NCI-H1092 treated with DMSO at 0.1 percent for 48 hours (cell line): Measurements from ENCODE around the gene B4GALT5.
A peak's percentile ranks its signal among the peaks of the same experiment; 100 is the strongest.
"Not testable (repeated sequence)": the region's sequence is repeated elsewhere in the genome, so short reads cannot be mapped to it uniquely, and the experiment has no call there.

Experiments
- DNase-seq: peaks from one replicate; lab custom pipeline; 2025; lab: John Stamatoyannopoulos, UW

B4GALT5 gene

GRCh38 chr20:49729780-49730179 lies 16.1 kb upstream of the B4GALT5 start:
- DNase-seq, result no peak

GRCh38 chr20:49727894-49728885 lies 14.5 kb upstream of the B4GALT5 start:
- no peak for DNase-seq

- no peak for DNase-seq
Measured at GRCh38 chr20:49727478-49727877, 13.8 kb upstream of the B4GALT5 start.

GRCh38 chr20:49725694-49726093 lies 12.0 kb upstream of the B4GALT5 start:
- no peak for DNase-seq

- DNase-seq, result not testable (repeated sequence)
Measured at GRCh38 chr20:49725224-49725606, 11.5 kb upstream of the B4GALT5 start.

- DNase-seq, result no peak
Measured at GRCh38 chr20:49724408-49725223, 10.9 kb upstream of the B4GALT5 start.

- DNase-seq, result not testable (repeated sequence)
Measured at GRCh38 chr20:49723758-49724157, 10.1 kb upstream of the B4GALT5 start.

- DNase-seq, result not testable (repeated sequence)
Measured at GRCh38 chr20:49721326-49721725, 7.6 kb upstream of the B4GALT5 start.

GRCh38 chr20:49715466-49715865 lies 1.8 kb upstream of the B4GALT5 start:
- DNase-seq, result no peak

- DNase-seq, result peak; percentile 70
Measured at GRCh38 chr20:49712996-49713752, 504 bp downstream of the B4GALT5 start.

- no peak for DNase-seq
Measured at GRCh38 chr20:49712646-49712995, 1.1 kb downstream of the B4GALT5 start.

- no peak for DNase-seq
Measured at GRCh38 chr20:49712118-49712517, 1.6 kb downstream of the B4GALT5 start.

- no peak for DNase-seq
Measured at GRCh38 chr20:49711667-49711987, 2.1 kb downstream of the B4GALT5 start.

GRCh38 chr20:49710971-49711666 lies 2.6 kb downstream of the B4GALT5 start:
- no peak for DNase-seq

GRCh38 chr20:49707118-49707517 lies 6.6 kb downstream of the B4GALT5 start:
- DNase-seq, result no peak

- DNase-seq, result no peak
Measured at GRCh38 chr20:49706630-49707091, 7.0 kb downstream of the B4GALT5 start.

GRCh38 chr20:49705893-49706292 lies 7.8 kb downstream of the B4GALT5 start:
- DNase-seq, result not testable (repeated sequence)

- no peak for DNase-seq
Measured at GRCh38 chr20:49705358-49705757, 8.3 kb downstream of the B4GALT5 start.

- no peak for DNase-seq
Measured at GRCh38 chr20:49704932-49705336, 8.7 kb downstream of the B4GALT5 start.

- no peak for DNase-seq
Measured at GRCh38 chr20:49701916-49702315, 11.8 kb downstream of the B4GALT5 start.

- peak; percentile 27 for DNase-seq
Measured at GRCh38 chr20:49701241-49701790, 12.4 kb downstream of the B4GALT5 start.
